Lower leg skin (tissue), 3 donors: ENCODE results near the gene TMPRSS9.

Experiments
- POLR2A ChIP-seq, 2 donors: fragments of 450-650 bp; IDR thresholded peaks; one replicate each; pipeline ENCODE4 v1.6.1; 2016 to 2017; ENCODE audit warnings: antibody characterized with exemption in 2 of 2, mild to moderate bottlenecking in 1 of 2, moderate library complexity in 1 of 2
- TF ChIP-seq, protein P1 (sequence below), 3 donors: fragments of 450-650 bp; IDR thresholded peaks; one replicate each; pipeline ENCODE4 v1.5.1; 2016; ENCODE audit warnings: antibody characterized with exemption in 3 of 3, mild to moderate bottlenecking in 3 of 3, moderate library complexity in 2 of 3

DNA sequence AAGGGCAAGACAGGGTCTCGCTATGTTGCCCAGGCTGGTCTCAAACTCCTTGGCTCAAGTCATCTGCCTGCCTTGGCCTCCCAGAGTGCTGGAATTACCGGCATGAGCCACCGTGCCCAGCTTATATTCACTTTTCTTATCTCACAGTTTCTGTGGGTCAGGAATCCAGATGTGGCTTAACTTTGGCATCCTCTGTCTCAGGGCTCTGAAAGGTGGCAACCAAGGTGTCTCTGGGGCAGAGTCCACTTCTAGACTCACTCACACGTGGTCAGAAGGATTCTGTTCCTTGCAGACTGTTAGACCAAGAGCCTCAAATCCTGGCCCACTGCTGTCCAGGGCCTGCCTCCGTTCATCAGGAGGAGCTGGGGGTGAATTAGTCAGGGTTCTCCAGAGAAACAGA is 104.3 kb downstream of the TMPRSS9 start:
- TF ChIP-seq, protein P1, sequence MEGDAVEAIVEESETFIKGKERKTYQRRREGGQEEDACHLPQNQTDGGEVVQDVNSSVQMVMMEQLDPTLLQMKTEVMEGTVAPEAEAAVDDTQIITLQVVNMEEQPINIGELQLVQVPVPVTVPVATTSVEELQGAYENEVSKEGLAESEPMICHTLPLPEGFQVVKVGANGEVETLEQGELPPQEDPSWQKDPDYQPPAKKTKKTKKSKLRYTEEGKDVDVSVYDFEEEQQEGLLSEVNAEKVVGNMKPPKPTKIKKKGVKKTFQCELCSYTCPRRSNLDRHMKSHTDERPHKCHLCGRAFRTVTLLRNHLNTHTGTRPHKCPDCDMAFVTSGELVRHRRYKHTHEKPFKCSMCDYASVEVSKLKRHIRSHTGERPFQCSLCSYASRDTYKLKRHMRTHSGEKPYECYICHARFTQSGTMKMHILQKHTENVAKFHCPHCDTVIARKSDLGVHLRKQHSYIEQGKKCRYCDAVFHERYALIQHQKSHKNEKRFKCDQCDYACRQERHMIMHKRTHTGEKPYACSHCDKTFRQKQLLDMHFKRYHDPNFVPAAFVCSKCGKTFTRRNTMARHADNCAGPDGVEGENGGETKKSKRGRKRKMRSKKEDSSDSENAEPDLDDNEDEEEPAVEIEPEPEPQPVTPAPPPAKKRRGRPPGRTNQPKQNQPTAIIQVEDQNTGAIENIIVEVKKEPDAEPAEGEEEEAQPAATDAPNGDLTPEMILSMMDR (IDR thresholded peaks at IDR 0.05): no peak
- no peak for TF ChIP-seq POLR2A (IDR thresholded peaks at IDR 0.05)
